Fibroblast of skin of abdomen (primary cell): ENCODE results near the gene UNC119.

ENCODE experiments used
- DNase-seq: peaks from one replicate; pipeline ENCODE4 v3.0.0-alpha.2; 2013

Gene UNC119

DNA sequence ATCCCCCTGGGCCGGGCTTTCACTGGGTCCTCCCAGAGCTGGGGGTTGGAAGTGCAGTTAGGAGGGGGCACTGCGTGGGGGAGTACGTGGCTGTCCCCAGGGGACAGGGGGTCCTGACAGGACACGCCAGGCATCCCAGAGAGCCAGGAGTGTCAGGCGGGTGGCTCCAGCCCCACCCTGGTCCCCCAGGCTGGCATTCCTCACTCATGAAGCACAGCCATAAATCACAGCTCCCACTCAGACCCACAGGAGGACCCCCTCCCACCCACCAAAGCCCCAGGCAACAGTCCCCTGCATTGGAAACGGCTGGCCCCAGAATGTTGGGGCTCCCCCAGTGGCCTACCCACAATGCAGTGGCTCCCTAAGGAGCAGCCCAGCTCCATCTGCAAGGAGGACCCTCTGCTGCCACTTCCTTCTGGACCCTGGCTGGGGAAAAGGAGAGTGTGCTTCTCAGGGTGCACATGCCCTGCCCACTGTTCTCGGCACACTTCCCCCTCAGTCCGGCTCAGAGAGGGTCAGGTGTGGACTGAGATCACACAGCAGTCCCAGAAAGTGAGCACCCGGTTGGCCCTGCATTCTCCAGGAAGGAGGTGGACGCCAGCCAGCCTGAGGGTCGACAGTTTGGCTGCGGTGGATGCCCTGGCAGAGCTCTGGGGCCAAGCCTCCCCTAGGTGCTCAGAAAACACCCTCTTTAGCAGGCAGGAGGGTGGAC lies 53.6 kb downstream of the UNC119 start:
- no peak for DNase-seq

DNA sequence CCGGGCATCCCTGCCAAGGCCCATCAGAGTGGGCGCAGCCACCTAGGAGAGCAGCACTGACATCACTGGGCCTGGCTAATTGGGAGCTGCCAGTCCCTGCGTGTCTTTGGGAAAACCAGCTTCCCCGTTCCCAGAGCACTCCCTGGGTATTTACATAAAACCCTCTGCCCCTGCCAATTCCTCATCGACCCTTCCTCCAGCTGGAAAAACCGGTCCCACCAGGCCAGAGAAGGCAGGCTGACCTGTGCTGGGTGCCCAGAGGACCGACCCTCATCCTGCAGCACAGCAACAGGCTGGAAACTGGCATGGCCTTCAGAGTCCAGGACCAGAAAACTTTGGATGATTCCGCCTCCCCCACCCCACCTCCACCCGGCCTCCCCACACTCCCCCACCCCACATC lies 54.5 kb downstream of the UNC119 start:
- no peak for DNase-seq
